Measurements from ENCODE around the gene LY86. TPM values are rescaled to one million over a fixed set of nuclear protein-coding genes. Genes with fewer than 3 reads are reported as not detected.

LY86 gene
- total and polyA plus RNA-seq, 7 donors = 0.18 to 1.3 (median 0.42) TPM

DNA sequence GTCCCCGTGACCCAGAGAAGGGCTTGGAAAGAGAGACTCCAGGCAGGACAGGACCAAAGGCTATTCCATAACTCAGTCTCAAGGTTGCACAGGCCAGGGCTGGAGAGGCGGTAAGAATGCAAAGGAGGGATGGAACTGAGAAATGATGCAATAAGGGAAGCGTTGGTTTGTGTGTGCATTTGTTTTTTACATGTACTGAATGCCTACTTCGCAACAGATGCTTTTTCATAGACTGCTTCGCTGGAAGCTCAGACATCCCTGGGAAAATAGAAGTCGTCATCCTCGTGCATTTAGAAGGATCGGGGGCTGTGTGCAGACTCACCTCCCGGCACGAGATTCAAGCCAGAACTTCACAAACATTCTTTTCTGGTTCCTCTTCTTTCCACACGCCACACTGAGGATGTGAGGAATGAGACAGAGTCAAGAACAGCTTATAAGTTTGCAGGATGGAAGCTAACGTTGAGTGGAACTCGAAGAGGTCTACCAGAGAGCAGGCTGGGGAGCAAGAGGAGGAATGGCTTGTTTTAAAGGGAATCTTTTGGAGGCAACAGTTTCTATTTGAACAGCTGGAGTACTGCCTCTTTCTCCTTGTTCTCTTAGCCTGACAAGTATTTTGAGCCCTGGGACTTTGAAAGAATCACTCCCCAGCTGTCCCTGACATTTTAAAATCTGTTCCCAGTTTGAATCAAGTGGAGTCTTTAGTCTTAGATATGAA is 19.3 kb upstream of the LY86 start:
- H3K4me3 ChIP-seq = no peak overlapping the region
- ATAC-seq (no peak), DNase-seq (no peak)
- no peak overlapping the region for H3K27ac ChIP-seq
- H3K36me3 ChIP-seq (ENCODE audit: insufficient read depth in 1 of 2, low read depth in 1 of 2) = no peaks in the 10 kb centered on the region
- no peaks in the 10 kb centered on the region for H3K9me3 ChIP-seq
- TF ChIP-seq, protein P1, sequence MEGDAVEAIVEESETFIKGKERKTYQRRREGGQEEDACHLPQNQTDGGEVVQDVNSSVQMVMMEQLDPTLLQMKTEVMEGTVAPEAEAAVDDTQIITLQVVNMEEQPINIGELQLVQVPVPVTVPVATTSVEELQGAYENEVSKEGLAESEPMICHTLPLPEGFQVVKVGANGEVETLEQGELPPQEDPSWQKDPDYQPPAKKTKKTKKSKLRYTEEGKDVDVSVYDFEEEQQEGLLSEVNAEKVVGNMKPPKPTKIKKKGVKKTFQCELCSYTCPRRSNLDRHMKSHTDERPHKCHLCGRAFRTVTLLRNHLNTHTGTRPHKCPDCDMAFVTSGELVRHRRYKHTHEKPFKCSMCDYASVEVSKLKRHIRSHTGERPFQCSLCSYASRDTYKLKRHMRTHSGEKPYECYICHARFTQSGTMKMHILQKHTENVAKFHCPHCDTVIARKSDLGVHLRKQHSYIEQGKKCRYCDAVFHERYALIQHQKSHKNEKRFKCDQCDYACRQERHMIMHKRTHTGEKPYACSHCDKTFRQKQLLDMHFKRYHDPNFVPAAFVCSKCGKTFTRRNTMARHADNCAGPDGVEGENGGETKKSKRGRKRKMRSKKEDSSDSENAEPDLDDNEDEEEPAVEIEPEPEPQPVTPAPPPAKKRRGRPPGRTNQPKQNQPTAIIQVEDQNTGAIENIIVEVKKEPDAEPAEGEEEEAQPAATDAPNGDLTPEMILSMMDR (IDR thresholded peaks at IDR 0.05) = no peak
- intact Hi-C loops (cut with DNase I) = no loop called here
- WGBS, 3 donors = 43 to 51% (median 45%) methylated on average over 13 of the region's 13 CpGs
- no peaks in the 10 kb centered on the region for H3K4me1 ChIP-seq
- H3K27me3 ChIP-seq (ENCODE audit: insufficient read depth in 3 of 3, low read length in 2 of 3) = peaks cover 0 to 13% (median 1%) of the 10 kb centered on the region in 3 donors

DNA sequence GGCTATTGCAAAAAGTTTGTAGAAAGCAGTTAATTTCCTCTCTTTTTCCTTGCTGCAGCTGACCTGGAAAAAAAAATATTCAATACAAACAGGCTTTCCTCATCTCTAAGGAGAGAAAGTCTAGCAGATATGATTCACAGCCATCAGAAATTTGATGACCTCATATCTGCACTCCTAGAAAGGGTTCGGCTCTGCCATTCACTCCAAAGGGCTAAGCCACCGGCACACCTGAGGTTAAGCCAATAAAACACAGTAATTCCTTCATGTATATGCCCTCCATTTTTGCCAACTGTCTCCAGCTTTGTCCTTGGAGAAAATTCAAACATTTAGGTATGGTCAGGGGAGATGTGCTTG is 18.7 kb upstream of the LY86 start:
- H3K9me3 ChIP-seq = no peaks in the 10 kb centered on the region
- ATAC-seq (no peak), DNase-seq (no peak)
- WGBS, 3 donors = 42 to 54% (median 48%) methylated on average over 2 of the region's 2 CpGs
- H3K4me1 ChIP-seq = no peaks in the 10 kb centered on the region
- no peak overlapping the region for H3K4me3 ChIP-seq
- H3K27me3 ChIP-seq (ENCODE audit: insufficient read depth in 3 of 3, low read length in 2 of 3) = peaks cover 0 to 13% (median 1%) of the 10 kb centered on the region in 3 donors
- TF ChIP-seq, protein P1 (IDR thresholded peaks at IDR 0.05) = no peak
- H3K27ac ChIP-seq = no peak overlapping the region
- intact Hi-C loops (cut with DNase I) = no loop called here
- no peaks in the 10 kb centered on the region for H3K36me3 ChIP-seq (ENCODE audit: insufficient read depth in 1 of 2, low read depth in 1 of 2)

DNA sequence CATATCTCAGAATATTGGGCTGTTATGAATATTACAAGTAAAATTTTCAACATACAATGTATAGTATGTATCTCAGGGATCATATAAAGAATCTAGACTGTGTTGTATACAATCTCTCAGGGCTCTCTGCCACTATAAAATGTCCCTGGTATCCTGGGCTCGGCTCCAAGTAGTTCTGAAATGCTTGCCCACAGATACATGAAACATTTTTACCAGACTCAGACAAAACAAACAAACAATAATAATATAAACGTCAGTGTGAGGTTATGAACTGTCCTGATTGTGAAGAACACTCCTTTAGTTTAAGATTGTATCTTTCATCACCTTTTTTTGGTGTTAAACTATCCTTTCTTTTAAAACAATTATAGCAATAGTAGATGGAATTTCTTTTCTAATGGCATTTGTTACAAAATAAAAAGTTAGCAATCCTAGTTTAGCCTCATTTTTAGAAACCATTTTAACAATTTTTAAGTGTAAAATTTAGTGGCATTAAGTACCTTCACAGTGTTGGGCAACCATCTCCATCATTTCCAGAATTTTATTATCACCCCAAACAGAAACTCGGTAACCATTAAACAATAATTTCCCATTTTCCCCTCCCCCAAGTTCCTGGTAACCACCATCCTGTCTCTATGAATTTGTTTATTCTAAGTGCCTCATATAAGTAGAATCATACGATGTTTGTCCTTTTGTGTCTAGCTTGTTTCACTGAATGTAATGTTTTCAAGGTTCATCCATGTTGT is 17.4 kb upstream of the LY86 start:
- no peaks in the 10 kb centered on the region for H3K4me1 ChIP-seq
- H3K9me3 ChIP-seq = no peaks in the 10 kb centered on the region
- ATAC-seq = no peak
- DNase-seq = no peak
- intact Hi-C loops (cut with DNase I) = no loop called here
- H3K27ac ChIP-seq = no peak overlapping the region
- H3K27me3 ChIP-seq (ENCODE audit: insufficient read depth in 3 of 3, low read length in 2 of 3) = peaks cover 0 to 13% (median 1%) of the 10 kb centered on the region in 3 donors
- no peaks in the 10 kb centered on the region for H3K36me3 ChIP-seq (ENCODE audit: insufficient read depth in 1 of 2, low read depth in 1 of 2)
- WGBS, 3 donors = 56 to 60% (median 60%) methylated on average over 4 of the region's 4 CpGs
- TF ChIP-seq, protein P1 (IDR thresholded peaks at IDR 0.05) = no peak
- no peak overlapping the region for H3K4me3 ChIP-seq

DNA sequence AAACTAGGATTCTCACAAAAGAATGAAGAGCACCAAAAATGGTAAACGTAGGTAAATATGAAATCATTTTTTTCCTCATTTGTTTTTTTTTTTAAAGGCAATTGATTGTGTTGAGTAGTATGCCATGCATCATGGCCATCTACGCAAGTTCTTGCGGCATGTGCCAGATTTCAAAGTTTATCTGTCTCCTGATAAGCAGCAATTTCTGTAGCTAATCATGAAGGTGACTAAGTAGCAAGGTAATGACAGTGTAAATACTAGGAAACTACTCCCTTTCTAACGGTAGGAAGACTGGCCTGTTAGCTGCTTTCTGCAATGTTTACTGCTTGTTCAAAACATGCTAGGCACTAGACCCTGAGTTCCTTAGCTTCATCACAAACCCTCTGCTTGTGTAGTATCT is 13.4 kb upstream of the LY86 start:
- ATAC-seq = no peak
- no peak overlapping the region for H3K27ac ChIP-seq
- H3K4me3 ChIP-seq = no peak overlapping the region
- DNase-seq = no peak
- H3K27me3 ChIP-seq (ENCODE audit: insufficient read depth in 3 of 3, low read length in 2 of 3) = no peaks in the 10 kb centered on the region
- WGBS, 3 donors = 83 to 89% (median 86%) methylated on average over 4 of the region's 4 CpGs
- intact Hi-C loops (cut with DNase I) = no loop called here
- no peaks in the 10 kb centered on the region for H3K36me3 ChIP-seq (ENCODE audit: insufficient read depth in 1 of 2, low read depth in 1 of 2)
- TF ChIP-seq, protein P1 (IDR thresholded peaks at IDR 0.05) = no peak
- H3K4me1 ChIP-seq = no peaks in the 10 kb centered on the region
- H3K9me3 ChIP-seq = no peaks in the 10 kb centered on the region

All from psoas muscle (tissue), 8 donors.